ES-I3 (cell line): ENCODE results near the gene ADGRV1.

ENCODE experiments used
- H3K36me3 ChIP-seq: 2 replicates; pipeline ENCODE4 v1.6.1; 2013; ENCODE audit warnings: mild to moderate bottlenecking, low read length, control low read depth, moderate library complexity; ENCODE audit not compliant: insufficient read depth
- H3K4me1 ChIP-seq: 2 replicates; pipeline ENCODE4 v1.6.1; 2013; ENCODE audit warnings: mild to moderate bottlenecking, control low read depth, low read length; ENCODE audit not compliant: insufficient read depth
- H3K9ac ChIP-seq: 2 replicates; pipeline ENCODE4 v1.6.1; 2013; ENCODE audit warnings: low read depth, mild to moderate bottlenecking, low read length, moderate library complexity
- H3K9me3 ChIP-seq: 2 replicates; pipeline ENCODE4 v1.6.1; 2013; ENCODE audit warnings: mild to moderate bottlenecking, low read length, moderate library complexity; ENCODE audit not compliant: control insufficient read depth, insufficient read depth

The ADGRV1 gene

DNA sequence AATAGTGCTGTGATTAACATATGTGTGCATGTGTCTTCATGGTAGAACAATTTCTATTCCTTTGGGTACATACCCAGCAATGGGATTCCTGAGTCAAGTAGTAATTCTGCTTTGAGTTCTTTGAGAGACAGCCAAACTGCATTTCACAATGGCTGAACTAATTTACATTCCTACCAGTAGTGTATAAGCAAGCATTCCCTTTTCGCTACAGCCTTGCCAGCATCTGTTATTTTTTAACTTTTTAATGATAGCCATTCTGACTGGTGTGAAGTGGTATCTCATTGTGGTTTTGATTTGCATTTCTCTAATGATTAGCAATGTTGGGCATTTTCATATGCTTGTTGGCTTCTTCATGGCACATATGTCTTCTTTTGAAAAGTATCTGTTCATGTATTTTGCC is 516.0 kb downstream of the ADGRV1 start:
- H3K4me1 ChIP-seq = no peaks in the 10 kb centered on the region
- H3K9me3 ChIP-seq = no peaks in the 10 kb centered on the region
- no peaks in the 10 kb centered on the region for H3K36me3 ChIP-seq
- H3K9ac ChIP-seq = no peak overlapping the region

DNA sequence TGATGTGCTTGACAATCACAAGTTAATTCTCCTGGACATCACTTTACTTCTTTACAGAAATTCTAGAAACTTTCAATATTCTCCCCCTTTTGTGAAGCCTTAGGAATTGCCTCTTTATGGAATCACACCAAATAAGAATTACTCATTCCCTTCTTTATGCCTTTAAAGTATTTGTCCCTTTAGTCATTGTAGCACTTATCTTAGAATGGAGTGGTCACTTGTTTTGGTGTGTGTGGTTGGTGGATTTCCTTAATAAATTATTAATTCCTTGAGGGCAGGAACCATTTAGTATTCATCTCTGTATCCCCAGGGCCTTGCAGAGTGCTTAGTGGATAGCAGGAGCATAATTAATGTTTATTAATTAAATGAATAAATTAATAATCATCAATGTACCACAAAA is 517.5 kb downstream of the ADGRV1 start:
- H3K36me3 ChIP-seq = no peaks in the 10 kb centered on the region
- H3K4me1 ChIP-seq = no peaks in the 10 kb centered on the region
- no peak overlapping the region for H3K9ac ChIP-seq
- H3K9me3 ChIP-seq = no peaks in the 10 kb centered on the region

DNA sequence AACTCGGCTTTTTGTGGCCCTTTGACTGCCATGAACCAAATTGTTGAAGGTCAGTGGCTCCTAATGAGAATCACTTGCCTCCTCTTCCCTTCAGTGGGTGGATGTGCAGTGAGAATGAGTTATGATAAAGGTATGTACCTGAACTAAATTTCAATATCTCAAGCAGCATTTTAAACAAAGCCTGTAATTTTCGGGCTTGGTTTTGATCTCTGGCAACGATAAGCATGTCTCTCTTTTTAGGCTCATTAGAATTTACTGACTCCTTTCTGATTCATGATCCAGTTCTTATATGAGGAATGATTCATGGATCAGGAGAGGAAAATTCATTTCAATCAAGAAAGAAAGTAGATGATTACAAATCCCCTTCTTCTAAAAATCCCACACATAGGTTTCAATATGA is 519.0 kb downstream of the ADGRV1 start:
- H3K9me3 ChIP-seq = no peaks in the 10 kb centered on the region

DNA sequence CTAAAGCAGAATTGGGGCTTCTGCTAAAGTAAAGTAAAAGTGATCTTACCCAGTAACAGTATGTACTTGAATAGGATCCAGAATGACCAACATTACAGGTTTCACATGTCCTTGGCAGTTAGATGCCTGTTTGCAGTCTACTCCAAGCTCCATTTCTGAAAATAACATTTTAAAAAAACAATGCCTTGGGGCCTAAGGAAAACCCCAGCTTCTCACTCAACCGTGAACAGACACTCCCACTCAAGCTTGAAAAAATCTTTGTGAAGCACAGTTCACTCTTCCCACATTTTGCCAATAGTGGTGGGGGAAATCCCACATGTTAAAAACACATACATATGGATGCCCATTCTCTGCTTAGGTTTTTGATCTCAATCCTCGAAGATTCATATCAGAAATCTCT is 520.4 kb downstream of the ADGRV1 start:
- no peaks in the 10 kb centered on the region for H3K36me3 ChIP-seq
- H3K9me3 ChIP-seq = no peaks in the 10 kb centered on the region
- H3K9ac ChIP-seq = no peak overlapping the region
- no peaks in the 10 kb centered on the region for H3K4me1 ChIP-seq

More for the DNA sequence above, 519.0 kb downstream of the ADGRV1 start:
- no peak overlapping the region for H3K9ac ChIP-seq
- no peaks in the 10 kb centered on the region for H3K36me3 ChIP-seq
- no peaks in the 10 kb centered on the region for H3K4me1 ChIP-seq

GRCh38 chr5:91089758-91090157 is 531.2 kb downstream of the ADGRV1 start:
- no peaks in the 10 kb centered on the region for H3K36me3 ChIP-seq
- H3K4me1 ChIP-seq = peaks cover 9% of the 10 kb centered on the region
- no peak overlapping the region for H3K9ac ChIP-seq
- no peaks in the 10 kb centered on the region for H3K9me3 ChIP-seq

DNA sequence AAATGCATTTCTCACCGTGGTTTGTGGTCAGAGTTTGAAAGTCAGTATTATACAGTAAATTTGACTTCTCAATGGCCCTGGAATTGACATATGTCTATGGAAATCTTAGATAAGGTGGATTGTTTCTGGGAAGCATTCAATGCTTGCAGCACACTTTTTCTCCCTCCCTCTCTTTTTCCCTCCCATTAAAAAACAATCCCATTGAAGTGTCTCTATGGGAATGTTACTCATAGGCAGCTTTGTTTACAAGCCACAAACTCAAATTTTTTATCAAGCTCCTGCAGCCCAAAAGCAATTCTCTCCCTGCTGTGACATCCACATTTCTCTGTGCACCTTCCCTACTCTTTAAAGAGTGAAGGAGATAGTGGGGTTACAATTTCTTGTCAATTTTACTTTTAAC is 532.4 kb downstream of the ADGRV1 start:
- H3K9ac ChIP-seq = no peak overlapping the region
- no peaks in the 10 kb centered on the region for H3K36me3 ChIP-seq
- H3K9me3 ChIP-seq = no peaks in the 10 kb centered on the region
- peaks cover 20% of the 10 kb centered on the region for H3K4me1 ChIP-seq

DNA sequence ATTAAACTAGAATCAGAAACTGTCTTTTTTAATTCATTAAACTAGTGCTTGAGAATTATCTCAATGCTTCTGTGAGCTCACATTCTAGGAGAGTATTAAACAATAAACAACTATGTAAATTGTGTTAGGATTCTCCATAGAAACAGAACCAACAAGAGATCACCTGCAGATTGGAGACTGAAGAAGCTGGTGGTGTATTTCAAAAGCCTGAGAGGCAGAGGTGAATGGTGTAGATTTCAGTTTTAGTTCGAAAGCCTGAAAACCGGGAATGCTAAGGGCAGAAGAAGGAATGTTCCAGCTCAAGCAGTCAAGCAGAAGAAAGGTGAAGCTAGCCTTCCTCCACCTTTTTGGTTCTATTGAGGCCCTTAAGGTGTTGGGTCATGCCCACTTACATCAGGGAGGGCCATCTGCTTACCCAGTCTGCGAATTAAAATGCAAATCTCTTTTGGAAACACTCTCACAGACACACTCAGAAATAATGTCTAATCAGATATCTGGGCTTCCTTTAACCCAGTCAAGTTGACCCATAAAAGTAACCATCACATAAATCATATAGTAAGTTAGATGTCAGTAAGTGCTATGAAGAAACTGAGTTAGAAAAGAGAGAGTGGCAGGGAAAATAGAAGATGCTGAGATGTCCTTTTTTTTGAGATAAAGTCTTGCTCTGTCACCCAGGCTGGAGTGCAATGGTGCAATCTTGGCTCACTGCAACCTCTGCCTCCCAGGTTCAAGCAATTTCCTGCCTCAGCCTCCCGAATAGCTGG is 533.1 kb downstream of the ADGRV1 start:
- no peak overlapping the region for H3K9ac ChIP-seq
- H3K4me1 ChIP-seq = peaks cover 26% of the 10 kb centered on the region

GRCh38 chr5:91092859-91093783 is 534.5 kb downstream of the ADGRV1 start:
- Histone ChIP-seq H3K36me3 (no peaks in the 10 kb centered on the region), H3K9me3 (no peaks in the 10 kb centered on the region), H3K4me1 (peaks cover 30% of the 10 kb centered on the region), H3K9ac (no peak overlapping the region)

More for the DNA sequence above, 533.1 kb downstream of the ADGRV1 start:
- Histone ChIP-seq H3K9me3 (no peaks in the 10 kb centered on the region), H3K36me3 (no peaks in the 10 kb centered on the region)

- Histone ChIP-seq H3K36me3 (no peaks in the 10 kb centered on the region), H3K9me3 (no peaks in the 10 kb centered on the region), H3K4me1 (peaks cover 30% of the 10 kb centered on the region), H3K9ac (no peak overlapping the region)
Measured at GRCh38 chr5:91095313-91095712, 536.7 kb downstream of the ADGRV1 start.

- Histone ChIP-seq H3K9me3 (no peaks in the 10 kb centered on the region), H3K4me1 (peaks cover 25% of the 10 kb centered on the region), H3K9ac (no peak overlapping the region), H3K36me3 (no peaks in the 10 kb centered on the region)
Measured at GRCh38 chr5:91095786-91096385, 537.3 kb downstream of the ADGRV1 start.

DNA sequence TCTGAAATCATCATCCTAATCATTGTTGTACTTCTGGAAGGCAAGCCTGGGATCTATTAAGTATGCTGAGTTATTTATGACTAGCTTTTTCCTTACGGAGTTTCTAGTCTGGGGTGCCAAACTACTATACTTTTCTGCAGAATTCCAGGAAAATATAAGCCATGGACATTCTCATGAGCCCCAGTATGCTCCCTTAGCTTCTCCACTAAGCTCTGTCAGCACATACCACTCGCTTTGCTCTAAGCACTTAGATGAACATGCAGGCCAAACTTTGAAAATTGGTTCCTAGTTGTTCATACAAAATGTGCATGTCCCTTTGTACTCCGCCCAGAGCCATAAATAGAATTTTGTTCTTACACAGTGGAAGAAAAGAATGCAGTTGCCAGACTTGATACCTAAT is 539.9 kb downstream of the ADGRV1 start:
- H3K9ac ChIP-seq = no peak overlapping the region
- H3K4me1 ChIP-seq = peaks cover 24% of the 10 kb centered on the region
- no peaks in the 10 kb centered on the region for H3K9me3 ChIP-seq
- no peaks in the 10 kb centered on the region for H3K36me3 ChIP-seq

DNA sequence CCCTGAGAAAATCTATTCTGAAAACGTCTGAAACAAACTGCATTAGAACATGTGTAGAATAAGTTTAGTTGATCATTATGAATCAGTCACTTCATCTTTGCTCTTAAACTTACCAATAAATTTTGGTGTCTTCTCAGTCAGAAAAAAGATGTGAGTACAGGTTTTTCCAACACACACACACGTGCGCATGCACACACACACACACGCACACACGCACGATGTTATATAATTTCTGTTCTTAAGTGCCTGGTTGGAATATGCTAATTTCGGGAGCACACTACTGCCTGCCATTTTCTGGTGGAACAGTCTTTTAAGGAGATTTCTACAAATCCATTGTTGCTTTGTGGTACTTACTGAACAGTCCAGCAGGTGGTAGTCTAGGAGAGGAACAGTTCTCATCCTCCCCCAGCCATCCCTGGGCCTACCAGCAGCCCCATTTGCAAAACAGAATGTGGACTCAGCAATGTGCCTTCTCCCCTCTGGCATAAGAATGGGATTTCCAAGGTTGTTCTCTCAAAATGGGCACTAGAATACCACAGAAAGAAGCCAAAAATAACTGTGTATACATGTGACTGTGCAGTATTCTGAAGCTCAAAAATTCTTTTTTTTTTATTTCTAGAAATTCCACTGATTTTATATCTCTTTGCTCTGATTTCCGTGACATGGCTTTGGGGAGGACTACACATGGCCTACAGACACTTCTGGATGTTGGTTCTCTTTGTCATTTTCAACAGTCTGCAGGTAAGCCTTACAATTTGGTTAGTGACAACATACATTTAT is 543.2 kb downstream of the ADGRV1 start:
- H3K4me1 ChIP-seq = peaks cover 9% of the 10 kb centered on the region
- 0 out of 2 replicates have a peak, but pooled peaks cover 2% of the 10 kb centered on the region for H3K9me3 ChIP-seq
- no peak overlapping the region for H3K9ac ChIP-seq
- H3K36me3 ChIP-seq = peaks cover 4% of the 10 kb centered on the region; the same call in 1 of the 2 replicates

DNA sequence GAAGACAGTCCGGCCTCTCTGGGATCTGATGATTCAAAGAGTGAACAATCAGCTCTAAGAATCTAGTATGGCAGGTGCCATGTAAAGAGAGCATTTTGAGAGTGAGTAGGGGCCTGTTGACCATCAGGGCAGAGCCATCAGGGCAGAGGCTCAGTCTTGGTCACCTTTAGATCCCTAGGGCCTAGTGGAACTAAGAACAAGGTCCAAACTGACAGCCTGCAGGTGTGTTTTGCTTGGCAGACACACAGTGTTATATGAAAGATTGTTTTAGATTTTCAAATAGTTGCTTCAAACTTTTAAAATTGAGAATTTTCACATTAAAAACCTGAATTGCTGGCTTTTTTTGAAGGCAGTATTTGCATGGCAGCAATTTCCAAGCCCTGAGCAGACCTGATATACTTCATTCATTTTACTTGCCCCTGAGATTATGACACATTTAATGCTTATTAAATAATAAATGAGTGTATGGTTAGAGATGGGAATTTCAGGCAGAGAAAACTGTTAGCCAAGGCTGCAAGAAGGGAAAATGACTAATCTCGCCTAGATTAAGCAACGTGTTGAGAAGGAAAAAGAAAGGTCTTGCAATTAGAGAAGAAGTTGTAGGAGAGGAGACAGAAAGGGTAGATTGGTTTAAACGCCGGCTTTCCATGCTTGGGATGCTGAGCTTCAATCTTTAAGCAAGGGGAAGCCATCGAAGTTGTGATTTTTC is 544.9 kb downstream of the ADGRV1 start:
- H3K9me3 ChIP-seq = 0 out of 2 replicates have a peak, but pooled peaks cover 2% of the 10 kb centered on the region
- peaks cover 10% of the 10 kb centered on the region for H3K4me1 ChIP-seq
- H3K36me3 ChIP-seq = peaks cover 4% of the 10 kb centered on the region
- H3K9ac ChIP-seq = no peak overlapping the region
